ENCODE results near the gene NEDD8. TPM values are rescaled to one million over a fixed set of nuclear protein-coding genes. Genes with fewer than 3 reads are reported as not detected.

NEDD8 gene
- polyA plus RNA-seq, 1 donor from 2014 or later, result 431 TPM

GRCh38 chr14:24198814-24199524 is 33.2 kb downstream of the NEDD8 start:
- Histone ChIP-seq H3K9ac (ENCODE audit: low read length) (no peak overlapping the region), H3K4me2 (ENCODE audit: low read length) (no peak overlapping the region), H3K36me3 (ENCODE audit: insufficient read depth, low read length) (no peaks in the 10 kb centered on the region), H4K20me1 (ENCODE audit: insufficient read depth) (no peaks in the 10 kb centered on the region), H3F3A (ENCODE audit: insufficient read depth, low read length, poor library complexity, severe bottlenecking) (no peaks in the 10 kb centered on the region), H3K27ac (ENCODE audit: low read length) (no peak overlapping the region), H3K27me3 (ENCODE audit: insufficient read depth, low read depth, low read length) (no peaks in the 10 kb centered on the region), H2AFZ (ENCODE audit: low read depth, low read length) (no peak overlapping the region), H3K79me2 (replicated peaks; ENCODE audit: insufficient read depth, low read length) (no peaks in the 10 kb centered on the region), H3K9me3 (ENCODE audit: low read length) (no peaks in the 10 kb centered on the region), H3K9me2 (ENCODE audit: insufficient read depth, low read length) (no peaks in the 10 kb centered on the region), H3K4me3 (ENCODE audit: low read length) (no peak overlapping the region)
- TF ChIP-seq POLR2AphosphoS5 (IDR thresholded peaks at IDR 0.05) (no peak), EP300 (conservative IDR thresholded peaks at IDR 0.05; ENCODE audit: poor library complexity, severe bottlenecking) (no peak), SMC3 (conservative IDR thresholded peaks at IDR 0.05; ENCODE audit: poor library complexity) (no peak), RAD21 (conservative IDR thresholded peaks at IDR 0.05) (no peak), MXI1 (conservative IDR thresholded peaks at IDR 0.05; ENCODE audit: poor library complexity, severe bottlenecking) (no peak), EZH2 (IDR thresholded peaks at IDR 0.05; ENCODE audit: borderline replicate concordance, insufficient read depth, low read length, poor library complexity, severe bottlenecking) (no peak), TAF1 (IDR thresholded peaks at IDR 0.05; ENCODE audit: low read depth) (no peak), CTCF (IDR thresholded peaks at IDR 0.05; ENCODE audit: poor library complexity, severe bottlenecking) (no peak), REST (IDR thresholded peaks at IDR 0.05; ENCODE audit: borderline replicate concordance) (no peak)

- peak overlapping the region; percentile 92 for H3K4me3 ChIP-seq (ENCODE audit: low read length)
- H3K9ac ChIP-seq (ENCODE audit: low read length), result no peak overlapping the region
- H3K9me2 ChIP-seq (ENCODE audit: insufficient read depth, low read length), result no peaks in the 10 kb centered on the region
- no peaks in the 10 kb centered on the region for H3K36me3 ChIP-seq (ENCODE audit: insufficient read depth, low read length)
- H3K79me2 ChIP-seq (replicated peaks; ENCODE audit: insufficient read depth, low read length), result peaks cover under 1% of the 10 kb centered on the region
- H2AFZ ChIP-seq (ENCODE audit: low read depth, low read length), result no peak overlapping the region
- H3F3A ChIP-seq (ENCODE audit: insufficient read depth, low read length, poor library complexity, severe bottlenecking), result no peaks in the 10 kb centered on the region
- no peak overlapping the region for H3K4me2 ChIP-seq (ENCODE audit: low read length)
- H3K9me3 ChIP-seq (ENCODE audit: low read length), result no peaks in the 10 kb centered on the region
- H3K27me3 ChIP-seq (ENCODE audit: insufficient read depth, low read depth, low read length), result no peaks in the 10 kb centered on the region
- H3K27ac ChIP-seq (ENCODE audit: low read length), result no peak overlapping the region
- no peaks in the 10 kb centered on the region for H4K20me1 ChIP-seq (ENCODE audit: insufficient read depth)
- TF ChIP-seq MXI1 (conservative IDR thresholded peaks at IDR 0.05; ENCODE audit: poor library complexity, severe bottlenecking) (no peak), EZH2 (IDR thresholded peaks at IDR 0.05; ENCODE audit: borderline replicate concordance, insufficient read depth, low read length, poor library complexity, severe bottlenecking) (no peak), RAD21 (conservative IDR thresholded peaks at IDR 0.05) (no peak), REST (IDR thresholded peaks at IDR 0.05; ENCODE audit: borderline replicate concordance) (no peak), POLR2AphosphoS5 (IDR thresholded peaks at IDR 0.05) (no peak), TAF1 (IDR thresholded peaks at IDR 0.05; ENCODE audit: low read depth) (no peak), SMC3 (conservative IDR thresholded peaks at IDR 0.05; ENCODE audit: poor library complexity) (no peak), CTCF (IDR thresholded peaks at IDR 0.05; ENCODE audit: poor library complexity, severe bottlenecking) (no peak), EP300 (conservative IDR thresholded peaks at IDR 0.05; ENCODE audit: poor library complexity, severe bottlenecking) (no peak)
Measured at GRCh38 chr14:24197056-24197450, 35.1 kb downstream of the NEDD8 start.
